ENCODE measurements around the gene SLC25A45.

SLC25A45 gene

GRCh38 chr11:65403607-65404121, 21.2 kb upstream of the SLC25A45 start:
- no peak for DNase-seq

GRCh38 chr11:65402790-65403189, 20.3 kb upstream of the SLC25A45 start:
- no peak for DNase-seq

GRCh38 chr11:65401803-65402248, 19.4 kb upstream of the SLC25A45 start:
- no peak for DNase-seq

GRCh38 chr11:65401073-65401802, 18.8 kb upstream of the SLC25A45 start:
- DNase-seq: no peak

GRCh38 chr11:65400307-65401072, 18.0 kb upstream of the SLC25A45 start:
- DNase-seq: no peak

- no peak for DNase-seq
Observed at GRCh38 chr11:65399845-65400244, 17.4 kb upstream of the SLC25A45 start.

GRCh38 chr11:65399249-65399648, 16.8 kb upstream of the SLC25A45 start:
- DNase-seq: no peak

DNA sequence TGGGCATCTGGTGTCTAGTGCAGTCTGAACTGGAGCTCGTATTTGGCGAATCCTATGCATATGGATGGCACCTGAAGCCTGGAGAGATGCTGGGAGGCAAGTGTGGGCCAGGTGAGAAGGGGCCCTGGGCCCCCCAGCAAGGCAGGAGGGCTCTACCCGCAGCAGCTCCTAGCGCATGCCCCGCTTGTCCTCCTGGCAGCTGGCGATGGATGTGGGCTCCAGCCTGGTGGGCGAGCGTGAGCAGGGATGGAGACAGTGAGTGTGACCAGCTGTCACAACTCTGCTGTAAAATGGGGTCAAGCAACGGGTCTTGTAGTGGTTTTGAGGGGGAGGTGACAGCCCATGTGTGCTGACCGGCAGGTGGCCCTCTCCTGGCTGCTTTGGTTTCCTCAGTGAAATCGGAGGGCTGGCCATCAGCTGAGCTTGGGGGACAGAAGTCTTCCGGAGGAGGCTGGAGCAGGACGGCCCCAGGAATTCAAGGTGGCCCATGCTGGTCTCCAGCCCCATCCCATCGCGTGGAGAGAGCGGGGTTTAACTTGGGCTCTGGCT, 16.0 kb upstream of the SLC25A45 start:
- DNase-seq: no peak

GRCh38 chr11:65396769-65397745, 14.6 kb upstream of the SLC25A45 start:
- DNase-seq: no peak

- DNase-seq: no peak
Observed at GRCh38 chr11:65395961-65396530, 13.6 kb upstream of the SLC25A45 start.

DNA sequence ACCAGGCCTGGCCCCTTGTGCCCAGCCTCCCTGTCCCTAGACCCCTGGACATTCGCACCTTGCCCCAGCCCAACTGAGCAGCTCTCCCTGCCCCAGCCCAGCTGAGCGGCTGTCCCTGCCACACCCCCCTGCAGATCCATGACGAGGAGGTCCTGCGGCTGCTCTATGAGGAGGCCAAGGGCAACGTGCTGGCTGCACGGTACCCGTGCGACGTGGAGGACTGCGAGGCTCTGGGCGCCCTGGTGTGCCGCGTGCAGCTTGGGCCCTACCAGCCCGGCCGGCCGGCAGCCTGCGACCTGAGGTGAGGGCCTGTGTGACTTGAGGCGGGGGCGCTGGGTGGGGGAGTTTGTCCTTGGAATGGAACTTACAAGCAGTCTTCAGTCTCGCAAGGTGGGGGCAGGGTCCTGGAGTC, 11.7 kb upstream of the SLC25A45 start:
- DNase-seq: no peak

DNA sequence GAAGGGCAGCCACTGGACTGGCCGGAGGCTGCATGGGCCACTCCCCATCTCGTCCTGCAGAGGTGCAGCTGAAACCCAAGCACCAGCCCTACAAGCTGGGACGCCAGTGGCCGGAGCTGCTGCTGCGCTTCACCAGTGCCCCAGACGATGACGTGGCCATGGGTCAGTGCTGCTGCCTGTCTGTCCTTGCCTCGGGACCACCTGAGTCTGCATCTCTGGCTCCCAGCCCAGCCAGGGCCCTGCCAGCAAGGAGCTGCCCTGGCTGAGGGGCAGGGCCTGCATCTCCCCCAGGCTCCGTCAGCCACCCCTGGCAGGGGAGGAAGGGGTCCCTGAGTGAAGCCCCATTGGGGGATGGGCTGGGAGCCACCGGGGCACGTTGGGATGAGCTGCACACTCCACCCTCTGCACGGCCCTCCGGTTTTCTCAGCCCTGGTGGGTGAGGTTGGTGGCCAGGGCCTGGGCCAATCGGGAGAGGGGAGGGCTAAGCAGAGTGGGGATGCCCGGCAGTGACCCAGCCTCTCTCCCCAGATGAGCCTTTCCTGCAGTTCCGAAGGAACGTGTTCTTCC, 11.2 kb upstream of the SLC25A45 start:
- no peak for DNase-seq

GRCh38 chr11:65392899-65393298, 10.5 kb upstream of the SLC25A45 start:
- DNase-seq: no peak

GRCh38 chr11:65392186-65392829, 9.9 kb upstream of the SLC25A45 start:
- no peak for DNase-seq

GRCh38 chr11:65390996-65391395, 8.6 kb upstream of the SLC25A45 start:
- no peak for DNase-seq

- DNase-seq: no peak
Observed at GRCh38 chr11:65390099-65390941, 7.9 kb upstream of the SLC25A45 start.

GRCh38 chr11:65389294-65389980, 7.0 kb upstream of the SLC25A45 start:
- DNase-seq: no peak

DNA sequence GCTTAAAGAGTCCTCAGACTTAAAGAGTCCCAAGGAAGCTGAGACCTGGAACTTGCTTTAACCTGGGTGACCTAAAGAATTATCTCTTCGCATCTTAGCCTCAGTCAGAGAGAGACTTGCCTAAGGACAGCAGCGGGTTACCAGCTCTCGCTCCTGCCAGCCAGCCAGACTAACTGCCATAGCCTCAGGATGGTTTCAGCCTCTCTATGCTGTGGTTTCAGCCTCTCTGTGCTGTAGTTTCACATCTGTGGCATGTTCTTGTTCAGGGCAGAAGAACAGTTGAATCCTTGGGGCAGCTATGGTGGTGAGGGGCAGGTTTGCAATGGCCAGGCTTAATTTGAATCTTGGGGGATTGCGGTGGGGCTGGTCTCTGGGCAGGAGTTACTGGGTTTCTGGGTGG, 6.3 kb upstream of the SLC25A45 start:
- no peak for DNase-seq

GRCh38 chr11:65386307-65387140, 4.1 kb upstream of the SLC25A45 start, which contains the start of gene FRMD8:
Gene FRMD8 (plus strand): TSS chr11:65386637. CDS start chr11:65387037, 400 bp downstream.
- DNase-seq: peak; percentile 88
